ENCODE measurements around the gene DEPDC5.

DEPDC5 gene

GRCh38 chr22:31897842-31898805 is 144.3 kb downstream of the DEPDC5 start:
- no peak for DNase-seq

DNA sequence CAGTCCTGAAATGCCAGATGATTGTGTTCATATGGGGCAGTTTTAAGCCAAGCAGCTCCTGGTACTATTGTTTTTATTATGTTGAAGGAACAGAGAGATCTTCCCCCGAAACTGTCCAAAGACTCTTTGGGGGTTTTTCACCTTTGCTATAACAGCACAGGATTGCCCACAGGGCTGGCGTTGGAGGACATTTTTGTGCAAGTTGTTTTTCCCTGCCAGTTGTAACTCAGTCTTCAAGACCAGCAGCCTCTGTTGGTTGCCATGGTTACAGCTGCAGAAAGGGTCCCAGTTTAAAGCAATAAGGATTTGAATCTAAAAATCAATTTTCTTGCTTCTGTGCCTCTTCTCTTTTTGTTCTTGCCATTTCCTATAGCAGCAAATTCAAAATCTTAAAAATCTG is 145.1 kb downstream of the DEPDC5 start:
- DNase-seq = no peak

- DNase-seq = no peak
These were observed 145.8 kb downstream of the DEPDC5 start for GRCh38 chr22:31899669-31900068.

GRCh38 chr22:31901388-31902137 is 147.7 kb downstream of the DEPDC5 start:
- DNase-seq = no peak

DNA sequence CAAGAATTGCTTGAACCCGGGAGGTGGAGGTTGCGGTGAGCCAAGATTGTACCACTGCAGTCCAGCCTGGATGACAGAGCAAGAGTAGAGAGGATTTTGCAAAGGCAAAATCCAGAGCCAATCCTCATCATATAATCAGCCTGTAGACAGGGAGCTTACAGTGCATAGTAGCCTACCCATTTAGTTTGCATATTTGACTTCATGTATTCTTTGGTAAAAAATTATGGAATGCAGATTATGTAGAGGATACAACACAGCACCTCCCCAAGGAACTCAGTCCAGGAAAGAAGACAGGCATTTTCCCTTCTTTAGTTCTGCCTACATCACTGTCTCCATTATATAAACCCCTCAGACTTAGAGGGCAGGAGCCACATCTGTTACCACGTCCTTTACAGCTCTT is 150.8 kb downstream of the DEPDC5 start:
- no peak for DNase-seq

DNA sequence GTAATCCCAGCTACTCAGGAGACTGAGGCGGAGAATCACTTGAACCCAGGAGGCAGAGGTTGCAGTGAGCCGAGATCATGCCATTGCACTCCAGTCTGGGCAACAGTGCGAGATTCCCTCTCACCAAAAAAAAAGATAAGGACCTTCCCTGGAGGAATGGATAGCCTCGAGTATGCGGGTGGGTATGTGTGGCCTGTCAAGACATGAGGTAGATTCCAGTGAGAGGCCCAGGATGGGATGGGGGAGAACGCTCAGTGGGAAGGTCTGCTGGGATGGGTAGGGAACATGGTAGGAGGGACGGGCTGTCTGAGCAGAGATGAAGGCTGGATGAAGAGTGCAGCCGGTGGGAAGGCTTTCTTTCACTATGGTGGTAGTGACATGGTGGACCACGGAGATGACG is 151.5 kb downstream of the DEPDC5 start:
- no peak for DNase-seq

DNA sequence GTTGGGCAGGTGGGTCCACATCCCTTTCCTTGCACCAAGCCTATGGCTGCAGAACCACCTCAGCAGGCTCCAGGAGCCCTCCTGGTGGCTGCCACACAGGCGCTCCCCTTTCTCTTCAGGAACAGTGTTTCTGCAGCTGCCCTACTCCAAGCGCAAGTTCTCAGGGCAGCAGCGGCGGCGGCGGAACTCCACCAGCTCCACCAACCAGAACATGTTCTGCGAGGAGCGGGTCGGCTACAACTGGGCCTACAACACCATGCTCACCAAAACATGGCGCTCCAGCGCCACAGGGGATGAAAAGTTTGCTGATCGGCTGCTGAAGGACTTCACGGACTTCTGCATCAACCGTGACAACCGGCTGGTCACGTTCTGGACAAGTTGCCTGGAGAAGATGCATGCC is 152.3 kb downstream of the DEPDC5 start:
- DNase-seq = no peak

- no peak for DNase-seq
These were observed 152.8 kb downstream of the DEPDC5 start for GRCh38 chr22:31906569-31906968.

DNA sequence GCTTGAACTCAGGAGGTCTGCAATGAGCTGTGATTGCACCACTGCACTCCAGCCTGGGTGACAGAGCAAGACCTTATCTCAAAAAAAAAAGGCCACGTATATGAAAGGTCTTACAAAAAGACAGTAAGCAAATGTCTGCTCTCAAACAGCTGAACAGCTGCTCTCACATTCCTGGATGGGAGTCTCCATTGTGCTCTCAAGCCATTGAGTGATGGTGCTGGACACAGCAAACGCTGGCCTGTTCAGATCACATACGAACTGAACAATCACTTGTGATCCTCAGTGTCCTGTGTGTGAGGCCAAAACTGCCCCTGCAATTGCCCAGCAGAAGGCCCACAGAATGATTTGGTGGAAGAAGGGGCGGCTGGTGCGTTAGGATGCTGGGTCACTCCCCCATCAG is 156.2 kb downstream of the DEPDC5 start:
- no peak for DNase-seq

- DNase-seq = no peak
These were observed 158.0 kb downstream of the DEPDC5 start for GRCh38 chr22:31911565-31912406.

DNA sequence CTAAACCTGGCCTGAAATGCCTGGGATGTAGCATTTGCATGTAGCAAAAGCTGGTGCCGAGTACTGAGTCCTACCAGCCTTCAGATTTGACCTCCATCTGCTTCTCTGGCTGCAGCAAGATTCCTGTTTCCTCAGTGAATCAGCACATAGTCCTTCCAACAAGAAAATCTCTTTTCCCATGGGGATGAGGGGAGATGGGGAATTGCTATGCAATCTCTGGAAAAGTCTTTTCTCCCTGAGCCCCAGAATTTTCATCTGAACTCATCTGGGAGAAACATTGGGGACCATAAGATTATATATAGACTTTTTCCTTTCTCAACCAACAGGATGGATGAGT is 158.6 kb downstream of the DEPDC5 start:
- DNase-seq = no peak

- DNase-seq = no peak
These were observed 161.8 kb downstream of the DEPDC5 start for GRCh38 chr22:31915586-31915985.

- DNase-seq = no peak
These were observed 163.6 kb downstream of the DEPDC5 start for GRCh38 chr22:31917227-31917921.

DNA sequence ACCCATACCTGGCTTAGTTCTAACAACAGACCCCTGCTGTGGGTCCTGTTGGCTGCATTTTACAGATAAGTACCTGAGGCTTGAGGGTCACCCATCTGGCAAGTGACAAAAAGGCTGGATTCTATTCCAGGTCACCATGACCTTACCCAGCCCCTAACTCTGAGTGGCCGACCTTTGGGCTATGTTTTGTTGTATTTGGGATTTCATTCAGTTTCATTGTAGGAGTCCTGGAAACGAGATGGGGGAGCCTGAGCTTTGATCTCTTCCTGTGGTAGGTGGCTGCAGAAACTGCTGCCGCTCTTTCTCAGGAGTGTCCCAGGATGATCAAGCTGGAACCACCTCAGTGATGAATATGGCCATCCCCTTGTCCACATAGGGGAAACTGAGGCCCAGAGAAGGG is 165.9 kb downstream of the DEPDC5 start:
- DNase-seq = no peak

DNA sequence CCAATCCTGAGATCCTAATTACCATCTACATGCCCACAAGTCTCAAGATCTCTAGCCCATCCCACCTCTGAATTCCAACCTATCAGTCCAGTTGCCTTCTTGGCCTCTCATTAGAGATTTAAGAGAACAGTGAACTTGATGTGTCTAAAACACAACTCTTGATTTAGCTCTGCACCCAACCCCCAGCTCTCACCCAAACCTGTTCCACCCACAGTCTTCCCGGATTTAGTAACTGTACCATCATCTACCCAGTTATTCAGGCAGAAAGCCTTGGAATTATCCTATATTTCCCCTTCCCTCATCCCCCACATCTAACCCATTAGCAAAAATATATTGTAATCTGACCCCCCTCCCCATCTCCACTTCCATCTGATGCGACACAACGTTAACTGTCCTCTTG is 166.5 kb downstream of the DEPDC5 start:
- DNase-seq = no peak

GRCh38 chr22:31921106-31921505 is 167.3 kb downstream of the DEPDC5 start:
- DNase-seq = no peak

DNA sequence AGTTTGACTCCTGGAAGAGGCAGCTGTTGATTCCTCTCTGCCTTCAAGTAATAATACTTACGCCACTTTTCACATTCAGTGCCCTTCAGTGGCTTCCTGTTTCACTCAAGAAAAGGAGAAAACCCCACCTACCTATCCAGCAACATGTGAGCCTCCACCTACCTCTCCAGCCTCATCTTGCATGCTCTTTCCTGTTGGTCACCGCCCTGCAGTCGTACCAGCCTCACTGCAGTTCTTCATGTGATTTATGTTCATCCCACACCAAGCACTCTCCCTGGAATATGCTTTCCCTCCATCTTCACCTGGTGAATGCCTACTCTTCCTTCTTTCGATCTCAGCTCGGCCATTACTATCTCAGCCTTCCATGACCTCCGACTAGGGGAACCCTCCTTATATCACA is 168.7 kb downstream of the DEPDC5 start:
- no peak for DNase-seq

- DNase-seq = no peak
These were observed 169.3 kb downstream of the DEPDC5 start for GRCh38 chr22:31923136-31923535.

DNA sequence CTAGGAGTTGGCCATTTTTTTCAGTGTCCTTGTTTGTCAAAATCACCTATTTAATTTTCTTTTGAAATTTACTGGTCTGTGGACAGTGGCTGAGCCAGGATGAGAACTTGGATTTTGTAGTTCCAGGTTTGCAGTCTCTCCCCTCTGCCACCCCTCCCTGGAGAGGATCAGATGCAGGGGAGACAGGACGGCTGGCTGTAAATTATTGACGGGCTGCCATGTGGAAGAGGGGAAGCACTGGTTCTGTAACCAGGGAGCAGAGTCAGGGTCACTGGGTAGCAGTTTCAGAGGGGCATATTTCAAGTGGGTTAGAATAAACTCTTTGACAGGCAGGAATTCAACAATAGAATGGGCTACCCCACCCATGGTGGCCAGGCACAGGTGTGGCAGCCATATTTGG is 169.9 kb downstream of the DEPDC5 start:
- DNase-seq = no peak

DNA sequence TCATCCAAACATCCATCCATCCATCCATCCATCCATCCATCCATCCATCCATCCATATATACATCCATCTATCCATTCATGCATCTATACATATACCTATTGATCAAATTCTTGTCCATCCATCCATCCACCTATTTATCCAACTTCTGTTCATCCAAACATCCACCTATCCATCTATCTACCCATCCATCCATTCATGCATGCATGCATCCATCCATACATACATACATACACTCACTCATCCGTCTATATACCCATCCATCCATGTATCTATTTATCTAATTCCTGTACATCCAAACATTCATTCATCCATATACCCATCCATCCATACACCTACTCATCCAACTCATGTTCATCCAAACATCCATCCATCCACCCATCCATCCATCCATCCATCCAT is 171.2 kb downstream of the DEPDC5 start:
- no peak for DNase-seq

GRCh38 chr22:31926024-31926423 is 172.2 kb downstream of the DEPDC5 start:
- no peak for DNase-seq

DNA sequence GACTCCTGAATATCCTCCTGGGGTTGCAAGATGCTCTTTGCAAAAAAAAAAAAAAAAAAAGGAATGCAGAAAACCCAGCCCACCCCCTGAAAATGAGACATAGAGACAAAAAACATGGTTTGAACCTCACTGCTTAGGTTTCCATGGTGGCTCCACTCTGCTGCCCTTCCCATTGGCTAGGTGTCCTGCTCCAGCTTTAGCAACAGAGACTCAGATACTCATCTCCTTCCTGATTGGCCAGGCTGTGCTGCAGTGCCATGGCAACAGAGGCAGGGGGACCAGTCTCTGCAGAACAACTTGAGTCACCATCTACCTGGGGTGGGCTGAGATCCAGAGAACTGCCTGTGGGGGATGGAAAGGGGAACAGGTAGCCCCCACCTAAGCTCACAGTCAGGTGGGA is 173.2 kb downstream of the DEPDC5 start:
- DNase-seq = no peak

DNA sequence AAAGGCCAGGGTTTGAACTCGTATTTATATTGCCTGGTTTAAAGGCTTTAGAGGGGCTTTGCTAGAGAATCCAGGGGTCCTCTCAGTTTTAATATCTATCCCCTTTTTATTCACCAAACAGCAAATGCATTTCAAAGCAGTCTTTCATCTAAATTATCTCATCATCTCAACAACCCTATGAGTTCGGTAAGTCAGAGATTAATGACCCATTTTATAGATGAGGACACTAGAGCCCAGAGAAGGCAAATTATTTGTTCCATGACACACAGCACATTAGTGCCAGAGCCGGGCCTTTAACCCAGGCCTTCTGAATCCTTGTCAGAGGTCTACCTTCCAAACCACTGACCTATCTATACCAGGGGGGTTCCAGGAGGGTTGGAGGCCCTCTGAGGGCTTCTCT is 173.7 kb downstream of the DEPDC5 start:
- no peak for DNase-seq

Measured in NCI-H1092 (cell line).